Ectodermal cell (in vitro differentiated cells): ENCODE data around the gene OSMR.

Source experiments
- H3K27ac ChIP-seq: 2 replicates; pipeline ENCODE4 v1.7.0; 2013; ENCODE audit warnings: mild to moderate bottlenecking, low read depth, low read length; ENCODE audit not compliant: insufficient read depth, poor library complexity, severe bottlenecking
- H3K27me3 ChIP-seq: 2 replicates; pipeline ENCODE4 v1.7.0; 2013; ENCODE audit warnings: mild to moderate bottlenecking, low read length; ENCODE audit not compliant: insufficient read depth, control insufficient read depth, poor library complexity, severe bottlenecking
- H3K36me3 ChIP-seq: one replicate; pipeline ENCODE4 v1.7.0; 2013; ENCODE audit warnings: low read length; ENCODE audit not compliant: control insufficient read depth, insufficient read depth
- H3K4me1 ChIP-seq: one replicate; pipeline ENCODE4 v1.7.0; 2013; ENCODE audit warnings: low read length; ENCODE audit not compliant: control insufficient read depth, insufficient read depth
- H3K4me3 ChIP-seq: 2 replicates; pipeline ENCODE4 v1.7.0; 2013; ENCODE audit warnings: low read depth, low read length, control low read depth; ENCODE audit not compliant: insufficient read depth
- H3K9me3 ChIP-seq: 2 replicates; pipeline ENCODE4 v1.7.0; 2013; ENCODE audit warnings: mild to moderate bottlenecking, low read length, moderate library complexity; ENCODE audit not compliant: control insufficient read depth
- WGBS, 2 experiments: methylation state at CpG; one replicate each; pipeline ENCODE4 v1.1.7; 2013; ENCODE audit warnings: missing lambda C conversion rate in 2 of 2; 5-methylcytosine and 5-hydroxymethylcytosine counted together

Gene OSMR

GRCh38 chr5:38922199-38922598, 76.4 kb downstream of the OSMR start:
- no peaks in the 10 kb centered on the region for H3K27me3 ChIP-seq
- no peaks in the 10 kb centered on the region for H3K9me3 ChIP-seq
- 0 to 3% methylated on average over 1 of the region's 1 CpG for WGBS, 2 experiments
- no peak overlapping the region for H3K27ac ChIP-seq
- no peak overlapping the region for H3K4me3 ChIP-seq
- H3K36me3 ChIP-seq: no peaks in the 10 kb centered on the region
- H3K4me1 ChIP-seq: no peaks in the 10 kb centered on the region

DNA sequence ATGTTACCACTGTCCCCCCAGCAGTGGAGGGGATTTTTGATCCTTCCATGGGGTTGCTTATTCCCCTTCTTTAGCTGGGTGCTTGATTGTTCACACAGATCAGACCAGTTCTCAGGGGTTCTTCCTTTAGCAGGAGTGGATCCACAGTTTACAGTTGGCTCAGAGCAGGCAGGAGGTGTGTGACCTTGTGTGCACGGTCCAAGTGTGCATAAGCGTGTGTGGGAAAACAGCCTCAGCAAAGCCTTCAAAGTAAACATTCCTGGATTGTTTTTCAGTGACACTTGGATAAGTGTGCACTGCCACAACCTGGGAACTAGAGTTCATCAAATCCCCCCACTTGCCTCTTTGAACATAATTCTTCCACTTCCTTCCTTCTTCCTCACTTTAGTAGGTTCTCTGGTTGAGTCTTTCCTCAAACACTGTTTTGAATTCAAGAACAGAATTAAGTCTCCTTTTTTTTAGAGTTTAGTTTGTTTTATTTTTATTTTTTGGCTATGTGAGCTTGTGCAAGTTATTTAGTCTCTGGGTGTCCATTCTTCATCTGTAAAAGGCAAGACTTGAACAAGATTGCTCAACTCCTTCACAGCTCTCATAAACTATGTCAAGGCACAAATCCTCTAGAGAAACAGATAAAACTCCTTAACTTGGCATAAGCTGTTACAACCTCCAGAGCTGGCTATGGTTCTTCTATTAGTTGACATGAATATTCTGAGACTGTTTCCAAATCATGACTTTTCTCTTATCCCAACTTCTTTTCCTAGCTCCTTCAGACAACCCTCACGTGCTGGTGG, 78.0 kb downstream of the OSMR start:
- no peaks in the 10 kb centered on the region for H3K4me1 ChIP-seq
- H3K9me3 ChIP-seq: no peaks in the 10 kb centered on the region
- H3K27me3 ChIP-seq: no peaks in the 10 kb centered on the region
- no peaks in the 10 kb centered on the region for H3K36me3 ChIP-seq
- H3K27ac ChIP-seq: no peak overlapping the region
- H3K4me3 ChIP-seq: no peak overlapping the region
- WGBS, 2 experiments: 89 to 95% methylated on average over 3 of the region's 3 CpGs

GRCh38 chr5:38925154-38925925, 79.5 kb downstream of the OSMR start:
- Histone ChIP-seq H3K27me3 (no peaks in the 10 kb centered on the region), H3K4me1 (no peaks in the 10 kb centered on the region), H3K36me3 (no peaks in the 10 kb centered on the region), H3K9me3 (no peaks in the 10 kb centered on the region), H3K27ac (no peak overlapping the region), H3K4me3 (no peak overlapping the region)
- WGBS, 2 experiments: 93 to 97% methylated on average over 6 of the region's 6 CpGs

DNA sequence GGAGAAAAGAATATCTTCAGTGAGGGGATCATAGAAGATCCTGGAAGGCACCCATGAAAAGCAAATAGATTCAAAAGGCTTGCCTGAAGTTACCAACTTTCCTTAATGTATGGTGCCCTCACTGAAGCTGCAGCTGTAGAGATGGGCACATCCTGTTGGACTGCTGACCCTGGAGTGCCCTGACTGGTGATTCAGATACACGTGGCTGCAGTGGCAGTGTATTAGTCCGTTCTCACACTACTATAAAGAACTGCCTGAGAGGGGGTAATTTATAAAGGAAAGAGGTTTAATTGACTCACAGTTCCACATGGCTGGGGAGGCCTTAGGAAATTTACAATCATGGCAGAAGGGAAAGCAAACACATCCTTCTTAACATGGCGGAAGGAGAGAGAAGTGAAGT, 80.3 kb downstream of the OSMR start:
- 87 to 94% methylated on average over 3 of the region's 3 CpGs for WGBS, 2 experiments
- H3K27ac ChIP-seq: no peak overlapping the region
- no peak overlapping the region for H3K4me3 ChIP-seq
- no peaks in the 10 kb centered on the region for H3K36me3 ChIP-seq
- H3K9me3 ChIP-seq: no peaks in the 10 kb centered on the region
- H3K27me3 ChIP-seq: no peaks in the 10 kb centered on the region
- H3K4me1 ChIP-seq: no peaks in the 10 kb centered on the region

- Histone ChIP-seq H3K9me3 (no peaks in the 10 kb centered on the region), H3K27ac (no peak overlapping the region), H3K4me3 (no peak overlapping the region), H3K27me3 (no peaks in the 10 kb centered on the region), H3K36me3 (no peaks in the 10 kb centered on the region), H3K4me1 (no peaks in the 10 kb centered on the region)
- 94 to 96% methylated on average over 2 of the region's 2 CpGs for WGBS, 2 experiments
Observed at GRCh38 chr5:38927470-38927869, 81.7 kb downstream of the OSMR start.

- 84% methylated on average over 2 of the region's 2 CpGs for WGBS, 2 experiments
- Histone ChIP-seq H3K27ac (no peak overlapping the region), H3K9me3 (no peaks in the 10 kb centered on the region), H3K4me1 (no peaks in the 10 kb centered on the region), H3K36me3 (no peaks in the 10 kb centered on the region), H3K27me3 (no peaks in the 10 kb centered on the region), H3K4me3 (no peak overlapping the region)
Observed at GRCh38 chr5:38929838-38930237, 84.0 kb downstream of the OSMR start.

- no peak overlapping the region for H3K4me3 ChIP-seq
- H3K9me3 ChIP-seq: no peaks in the 10 kb centered on the region
- no peak overlapping the region for H3K27ac ChIP-seq
- WGBS, 2 experiments: 99 to 100% methylated on average over 4 of the region's 4 CpGs
- no peaks in the 10 kb centered on the region for H3K36me3 ChIP-seq
- no peaks in the 10 kb centered on the region for H3K4me1 ChIP-seq
- no peaks in the 10 kb centered on the region for H3K27me3 ChIP-seq
Observed at GRCh38 chr5:38931731-38932130, 85.9 kb downstream of the OSMR start.

GRCh38 chr5:38932854-38933408, 87.1 kb downstream of the OSMR start:
- H3K4me1 ChIP-seq: no peaks in the 10 kb centered on the region

GRCh38 chr5:38935437-38935836, 89.6 kb downstream of the OSMR start:
- WGBS, 2 experiments: no CpG with 5 or more reads among the region's 1 CpG

More at GRCh38 chr5:38932854-38933408, 87.1 kb downstream of the OSMR start:
- no peaks in the 10 kb centered on the region for H3K27me3 ChIP-seq
- H3K9me3 ChIP-seq: no peaks in the 10 kb centered on the region
- no peak overlapping the region for H3K27ac ChIP-seq
- no peaks in the 10 kb centered on the region for H3K36me3 ChIP-seq
- WGBS, 2 experiments: 87 to 91% methylated on average over 4 of the region's 4 CpGs
- H3K4me3 ChIP-seq: no peak overlapping the region

GRCh38 chr5:38936269-38936668, 90.5 kb downstream of the OSMR start:
- H3K4me1 ChIP-seq: no peaks in the 10 kb centered on the region
- H3K4me3 ChIP-seq: no peak overlapping the region
- no peaks in the 10 kb centered on the region for H3K9me3 ChIP-seq
- no peaks in the 10 kb centered on the region for H3K36me3 ChIP-seq
- no peak overlapping the region for H3K27ac ChIP-seq
- WGBS, 2 experiments: 92 to 94% methylated on average over 3 to 5 of the region's 6 CpGs
- H3K27me3 ChIP-seq: no peaks in the 10 kb centered on the region

More at GRCh38 chr5:38935437-38935836, 89.6 kb downstream of the OSMR start:
- Histone ChIP-seq H3K36me3 (no peaks in the 10 kb centered on the region), H3K4me3 (no peak overlapping the region), H3K4me1 (no peaks in the 10 kb centered on the region), H3K27ac (no peak overlapping the region), H3K27me3 (no peaks in the 10 kb centered on the region), H3K9me3 (no peaks in the 10 kb centered on the region)
